ENCODE data around the gene CD3G. TPM values are rescaled to one million over a fixed set of nuclear protein-coding genes. Genes with fewer than 3 reads are reported as not detected.
A peak's percentile ranks its signal among the peaks of the same experiment; 100 is the strongest.

The CD3G gene
- total RNA-seq, 2 donors from 2014 or later = not detected

DNA sequence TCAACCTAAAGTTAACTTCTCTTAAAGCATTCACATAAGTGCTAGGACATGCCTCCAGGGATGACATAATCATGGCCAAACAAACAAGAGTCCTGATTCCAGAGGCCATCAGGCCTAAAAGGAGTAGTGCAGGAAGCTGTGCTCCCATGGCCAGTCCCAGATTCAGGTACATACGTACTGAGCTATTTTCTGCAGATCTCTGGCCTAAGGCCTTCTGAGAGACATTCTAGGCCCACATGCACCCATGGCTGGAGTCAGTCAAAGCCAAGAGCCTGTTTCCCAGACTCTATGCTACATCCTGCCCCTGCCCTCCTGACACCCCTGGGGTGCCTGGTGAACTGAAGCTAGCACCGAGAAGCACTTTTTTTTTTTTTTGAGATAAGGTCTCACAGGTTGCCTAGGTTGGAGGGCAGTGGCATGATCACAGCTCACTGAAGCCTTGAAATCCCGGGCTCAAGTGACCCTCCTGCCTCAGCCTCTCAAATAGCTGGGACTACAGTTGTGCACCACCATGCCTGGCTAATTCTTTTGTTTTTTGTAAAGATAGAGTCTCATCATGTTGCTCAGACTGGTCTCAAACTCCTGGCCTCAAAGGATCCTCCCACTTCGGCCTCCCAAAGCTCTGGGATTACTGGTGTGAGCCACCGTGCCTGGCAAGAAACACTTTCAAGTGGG lies 2.2 kb upstream of the CD3G start:
- Mint-ChIP-seq H3K4me3 (no peak overlapping the region), H3K27ac (no peak overlapping the region), H3K36me3 (ENCODE audit: low read depth) (no peaks in the 10 kb centered on the region), H3K4me1 (peaks cover 11% of the 10 kb centered on the region), H3K27me3 (ENCODE audit: insufficient read depth) (peaks cover 64% of the 10 kb centered on the region), H3K9me3 (no peaks in the 10 kb centered on the region)
- Histone ChIP-seq H3K9me3 (ENCODE audit: control insufficient read depth, low read length) (no peaks in the 10 kb centered on the region), H3K9ac (ENCODE audit: extremely low read depth, low read length, poor library complexity, severe bottlenecking) (no peak overlapping the region), H3K27ac (ENCODE audit: low read depth, low read length) (no peak overlapping the region), H3K36me3 (ENCODE audit: control insufficient read depth, insufficient read depth, low read length) (no peaks in the 10 kb centered on the region), H3K27me3 (ENCODE audit: control insufficient read depth, insufficient read depth, low read length, poor library complexity, severe bottlenecking) (peaks cover 32% of the 10 kb centered on the region), H3K4me3 (ENCODE audit: low read length) (no peak overlapping the region), H3K4me1 (ENCODE audit: control insufficient read depth, insufficient read depth, low read length) (peaks cover 4% of the 10 kb centered on the region)
- DNase-seq = no peak
- TF ChIP-seq, protein P1, sequence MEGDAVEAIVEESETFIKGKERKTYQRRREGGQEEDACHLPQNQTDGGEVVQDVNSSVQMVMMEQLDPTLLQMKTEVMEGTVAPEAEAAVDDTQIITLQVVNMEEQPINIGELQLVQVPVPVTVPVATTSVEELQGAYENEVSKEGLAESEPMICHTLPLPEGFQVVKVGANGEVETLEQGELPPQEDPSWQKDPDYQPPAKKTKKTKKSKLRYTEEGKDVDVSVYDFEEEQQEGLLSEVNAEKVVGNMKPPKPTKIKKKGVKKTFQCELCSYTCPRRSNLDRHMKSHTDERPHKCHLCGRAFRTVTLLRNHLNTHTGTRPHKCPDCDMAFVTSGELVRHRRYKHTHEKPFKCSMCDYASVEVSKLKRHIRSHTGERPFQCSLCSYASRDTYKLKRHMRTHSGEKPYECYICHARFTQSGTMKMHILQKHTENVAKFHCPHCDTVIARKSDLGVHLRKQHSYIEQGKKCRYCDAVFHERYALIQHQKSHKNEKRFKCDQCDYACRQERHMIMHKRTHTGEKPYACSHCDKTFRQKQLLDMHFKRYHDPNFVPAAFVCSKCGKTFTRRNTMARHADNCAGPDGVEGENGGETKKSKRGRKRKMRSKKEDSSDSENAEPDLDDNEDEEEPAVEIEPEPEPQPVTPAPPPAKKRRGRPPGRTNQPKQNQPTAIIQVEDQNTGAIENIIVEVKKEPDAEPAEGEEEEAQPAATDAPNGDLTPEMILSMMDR (conservative IDR thresholded peaks at IDR 0.05) = no peak
- 83 to 92% methylated on average over 5 of the region's 5 CpGs for WGBS, 2 experiments (ENCODE audit: insufficient coverage in 1 of 2, insufficient read length in 1 of 2)

- Histone ChIP-seq H3K4me1 (ENCODE audit: control insufficient read depth, insufficient read depth, low read length) (peaks cover 4% of the 10 kb centered on the region), H3K27ac (ENCODE audit: low read depth, low read length) (no peak within 1 kb of the TSS), H3K4me3 (ENCODE audit: low read length) (no peak within 1 kb of the TSS), H3K9me3 (ENCODE audit: control insufficient read depth, low read length) (no peaks in the 10 kb centered on the region), H3K27me3 (ENCODE audit: control insufficient read depth, insufficient read depth, low read length, poor library complexity, severe bottlenecking) (peaks cover 39% of the 10 kb centered on the region), H3K9ac (ENCODE audit: extremely low read depth, low read length, poor library complexity, severe bottlenecking) (no peak within 1 kb of the TSS), H3K36me3 (ENCODE audit: control insufficient read depth, insufficient read depth, low read length) (no peaks in the 10 kb centered on the region)
- H3K27ac Mint-ChIP-seq = peak within 1 kb of the TSS; percentile 59
- H3K9me3 Mint-ChIP-seq = no peaks in the 10 kb centered on the region
- H3K27me3 Mint-ChIP-seq (ENCODE audit: insufficient read depth) = peaks cover 68% of the 10 kb centered on the region
- H3K4me3 Mint-ChIP-seq = no peak within 1 kb of the TSS
- H3K36me3 Mint-ChIP-seq (ENCODE audit: low read depth) = no peaks in the 10 kb centered on the region
- H3K4me1 Mint-ChIP-seq = peaks cover 11% of the 10 kb centered on the region
- peak; percentile 46 for DNase-seq
- 83 to 90% methylated on average over 9 to 13 of the region's 13 CpGs for WGBS, 2 experiments (ENCODE audit: insufficient coverage in 1 of 2, insufficient read length in 1 of 2)
- TF ChIP-seq, protein P1 (conservative IDR thresholded peaks at IDR 0.05) = no peak
Measured at GRCh38 chr11:118342503-118343161, 1.5 kb upstream of the CD3G start, which contains the start of gene CD3D. Gene CD3D (minus strand): TSS chr11:118342705. CDS start chr11:118342607, 98 bp downstream.

DNA sequence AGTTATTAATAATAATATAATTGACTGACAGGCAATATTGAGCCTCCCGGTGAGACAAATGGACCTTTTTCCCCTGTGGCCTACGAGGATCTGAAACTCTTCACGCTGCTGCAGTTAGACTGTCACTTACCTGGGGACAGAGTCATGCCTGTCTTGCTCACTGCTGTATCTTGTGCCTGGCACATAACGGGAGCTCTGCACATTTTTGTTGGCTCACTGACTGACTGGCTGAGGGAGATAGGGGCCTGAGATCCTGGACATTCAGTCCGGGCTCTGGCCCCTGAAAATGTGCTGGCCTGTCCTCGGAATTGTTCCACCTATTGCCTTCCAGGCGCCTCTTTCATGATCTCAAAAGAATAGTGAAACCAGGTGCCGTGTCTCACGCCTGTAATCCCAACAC lies 896 bp upstream of the CD3G start:
- H3K36me3 ChIP-seq (ENCODE audit: control insufficient read depth, insufficient read depth, low read length) = no peaks in the 10 kb centered on the region
- Mint-ChIP-seq H3K27ac (no peak overlapping the region), H3K4me3 (no peak overlapping the region), H3K36me3 (ENCODE audit: low read depth) (no peaks in the 10 kb centered on the region), H3K27me3 (ENCODE audit: insufficient read depth) (peaks cover 70% of the 10 kb centered on the region), H3K9me3 (no peaks in the 10 kb centered on the region), H3K4me1 (peaks cover 11% of the 10 kb centered on the region)
- no peak overlapping the region for H3K9ac ChIP-seq (ENCODE audit: extremely low read depth, low read length, poor library complexity, severe bottlenecking)
- TF ChIP-seq, protein P1 (conservative IDR thresholded peaks at IDR 0.05) = no peak
- no peak for DNase-seq
- WGBS, 2 experiments (ENCODE audit: insufficient coverage in 1 of 2, insufficient read length in 1 of 2) = 71 to 84% methylated on average over 9 of the region's 9 CpGs
- H3K4me3 ChIP-seq (ENCODE audit: low read length) = no peak overlapping the region
- no peaks in the 10 kb centered on the region for H3K9me3 ChIP-seq (ENCODE audit: control insufficient read depth, low read length)
- no peak overlapping the region for H3K27ac ChIP-seq (ENCODE audit: low read depth, low read length)
- peaks cover 45% of the 10 kb centered on the region for H3K27me3 ChIP-seq (ENCODE audit: control insufficient read depth, insufficient read depth, low read length, poor library complexity, severe bottlenecking)
- peaks cover 4% of the 10 kb centered on the region for H3K4me1 ChIP-seq (ENCODE audit: control insufficient read depth, insufficient read depth, low read length)

All from endodermal cell (in vitro differentiated cells).